Natural killer cell (primary cell): ENCODE measurements around the gene BUD23. TPM values are rescaled to one million over a fixed set of nuclear protein-coding genes. Genes with fewer than 3 reads are reported as not detected.

Source experiments
- ATAC-seq, 3 donors: fragments of 150-1000 bp in 2 of 3; fragments of 200-7000 bp in 1 of 3; cut with Tn5 transposase; 1 replicate in 1 of 3; 2 replicates in 2 of 3; pipeline ENCODE4 v1.10.0; 2021; ENCODE audit warnings: mild to moderate bottlenecking in 2 of 3, moderate library complexity in 2 of 3
- DNase-seq, 2 donors: peaks; one replicate each; pipeline versions ENCODE4 v3.0.0 to v3.0.0-alpha.2; 2013 to 2021; ENCODE audit warnings: mixed read lengths in 1 of 2
- H3K27ac ChIP-seq: one replicate; pipeline ENCODE4 v1.5.1; 2013; ENCODE audit warnings: mild to moderate bottlenecking, low read length
- H3K27me3 ChIP-seq: one replicate; pipeline ENCODE4 v1.6.1; 2013; ENCODE audit warnings: low read length; ENCODE audit not compliant: control insufficient read depth, insufficient read depth
- H3K36me3 ChIP-seq: one replicate; pipeline ENCODE4 v1.6.1; 2013; ENCODE audit warnings: low read length; ENCODE audit not compliant: control insufficient read depth, insufficient read depth
- H3K4me1 ChIP-seq: one replicate; pipeline ENCODE4 v1.6.1; 2013; ENCODE audit warnings: low read length; ENCODE audit not compliant: control insufficient read depth, insufficient read depth
- H3K4me3 ChIP-seq: one replicate; pipeline ENCODE4 v1.5.1; 2013; ENCODE audit warnings: low read length
- H3K9me3 ChIP-seq: one replicate; pipeline ENCODE4 v1.6.1; 2013; ENCODE audit warnings: low read length; ENCODE audit not compliant: control insufficient read depth, insufficient read depth
- H3K27ac Mint-ChIP-seq, 2 donors: one replicate each; pipeline ENCODE4 v1.8.0; 2022; ENCODE audit warnings: mild to moderate bottlenecking in 2 of 2, mixed read lengths in 2 of 2, moderate library complexity in 1 of 2
- H3K27me3 Mint-ChIP-seq, 2 donors: one replicate each; pipeline ENCODE4 v1.8.0; 2022; ENCODE audit warnings: low read depth in 2 of 2, mixed read lengths in 2 of 2
- H3K36me3 Mint-ChIP-seq: one replicate; pipeline ENCODE4 v1.8.0; 2022; ENCODE audit warnings: mixed read lengths
- H3K4me1 Mint-ChIP-seq, 2 donors: one replicate each; pipeline ENCODE4 v1.8.0; 2022; ENCODE audit warnings: mixed read lengths in 2 of 2
- H3K4me3 Mint-ChIP-seq: one replicate; pipeline ENCODE4 v1.8.0; 2022; ENCODE audit warnings: mild to moderate bottlenecking, moderate library complexity, mixed read lengths
- H3K9me3 Mint-ChIP-seq, 2 donors: one replicate each; pipeline ENCODE4 v1.8.0; 2022; ENCODE audit warnings: mixed read lengths in 2 of 2
- WGBS: methylation state at CpG from one replicate; pipeline ENCODE4 v1.1.7; 2013; ENCODE audit warnings: missing lambda C conversion rate; ENCODE audit not compliant: insufficient coverage; 5-methylcytosine and 5-hydroxymethylcytosine counted together
- intact Hi-C: fragments of 100-400 bp; cut with micrococcal nuclease; formaldehyde crosslinking; loops from one replicate; pipeline ENCODE4 v1.14.2; 2022
- total RNA-seq, 4 donors: library from RNA; stranded (reverse); fragments of 120-200 nt in 1 of 4; gene quantifications; one replicate each; pipeline versions ENCODE4 v1.2.3 to v1.2.4, GENCODE V29; 2013 to 2022
- TF ChIP-seq, protein P1 (sequence below): fragments of 200-600 bp; IDR thresholded peaks from one replicate; pipeline ENCODE4 v1.8.0; 2022; ENCODE audit warnings: antibody characterized with exemption

The BUD23 gene
- total RNA-seq, 3 donors from 2014 or later (not counting 1 experiment from before 2014, with no cell fraction given): 93.1 to 101 (median 94.2) TPM

- H3K9me3 Mint-ChIP-seq: no peaks in the 10 kb centered on the region
- no peak overlapping the region for H3K27ac Mint-ChIP-seq
- intact Hi-C loops: loop anchor here (5.0 kb wide), 1 partner anchor 37 kb away; the partner anchor contains the start of gene STX1A
- H3K4me3 ChIP-seq: no peak overlapping the region
- H3K27me3 Mint-ChIP-seq: no peaks in the 10 kb centered on the region
- H3K4me1 Mint-ChIP-seq: peaks cover 24 to 30% of the 10 kb centered on the region in 2 donors
- H3K9me3 ChIP-seq: no peaks in the 10 kb centered on the region
- H3K27ac ChIP-seq: no peak overlapping the region
- peaks cover 6% of the 10 kb centered on the region for H3K36me3 ChIP-seq
- WGBS: 97% methylated on average over 7 of the region's 7 CpGs
- no peak overlapping the region for H3K4me3 Mint-ChIP-seq
- TF ChIP-seq, protein P1, sequence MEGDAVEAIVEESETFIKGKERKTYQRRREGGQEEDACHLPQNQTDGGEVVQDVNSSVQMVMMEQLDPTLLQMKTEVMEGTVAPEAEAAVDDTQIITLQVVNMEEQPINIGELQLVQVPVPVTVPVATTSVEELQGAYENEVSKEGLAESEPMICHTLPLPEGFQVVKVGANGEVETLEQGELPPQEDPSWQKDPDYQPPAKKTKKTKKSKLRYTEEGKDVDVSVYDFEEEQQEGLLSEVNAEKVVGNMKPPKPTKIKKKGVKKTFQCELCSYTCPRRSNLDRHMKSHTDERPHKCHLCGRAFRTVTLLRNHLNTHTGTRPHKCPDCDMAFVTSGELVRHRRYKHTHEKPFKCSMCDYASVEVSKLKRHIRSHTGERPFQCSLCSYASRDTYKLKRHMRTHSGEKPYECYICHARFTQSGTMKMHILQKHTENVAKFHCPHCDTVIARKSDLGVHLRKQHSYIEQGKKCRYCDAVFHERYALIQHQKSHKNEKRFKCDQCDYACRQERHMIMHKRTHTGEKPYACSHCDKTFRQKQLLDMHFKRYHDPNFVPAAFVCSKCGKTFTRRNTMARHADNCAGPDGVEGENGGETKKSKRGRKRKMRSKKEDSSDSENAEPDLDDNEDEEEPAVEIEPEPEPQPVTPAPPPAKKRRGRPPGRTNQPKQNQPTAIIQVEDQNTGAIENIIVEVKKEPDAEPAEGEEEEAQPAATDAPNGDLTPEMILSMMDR: no peak
- H3K4me1 ChIP-seq: peaks cover 23% of the 10 kb centered on the region
- no peaks in the 10 kb centered on the region for H3K27me3 ChIP-seq
- DNase-seq (no peak), ATAC-seq (no peak)
- no peaks in the 10 kb centered on the region for H3K36me3 Mint-ChIP-seq
These were observed 2.9 kb upstream of the BUD23 start for GRCh38 chr7:73680501-73680900.

DNA sequence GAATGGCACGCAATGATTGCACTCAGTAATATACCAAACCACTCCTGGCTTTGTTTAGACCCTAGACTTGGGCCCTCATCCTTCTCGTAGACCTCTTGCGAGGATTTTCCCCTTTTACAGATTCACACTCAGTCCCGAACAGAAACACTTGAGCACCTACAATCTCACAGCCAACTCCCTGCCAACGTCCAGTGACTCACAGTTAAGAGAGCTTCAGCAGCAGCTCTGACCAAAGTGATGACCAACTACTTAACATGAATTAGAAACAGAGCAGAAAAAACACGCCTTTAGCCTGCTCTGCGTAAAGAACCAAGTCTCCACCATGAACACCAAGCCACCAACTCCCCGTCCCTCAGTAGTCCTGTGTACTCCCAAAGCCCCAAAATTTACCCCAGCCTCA, 2.4 kb upstream of the BUD23 start:
- Histone ChIP-seq H3K4me1 (peaks cover 23% of the 10 kb centered on the region), H3K36me3 (peaks cover 6% of the 10 kb centered on the region), H3K9me3 (no peaks in the 10 kb centered on the region), H3K27me3 (no peaks in the 10 kb centered on the region), H3K4me3 (no peak overlapping the region), H3K27ac (no peak overlapping the region)
- H3K36me3 Mint-ChIP-seq: no peaks in the 10 kb centered on the region
- 83% methylated on average over 8 of the region's 8 CpGs for WGBS
- intact Hi-C loops: loop anchor here (5.0 kb wide), 1 partner anchor 36 kb away; the partner anchor contains the start of gene STX1A
- TF ChIP-seq, protein P1: no peak
- H3K4me1 Mint-ChIP-seq: peaks cover 24 to 30% of the 10 kb centered on the region in 2 donors
- peak overlapping the region; percentile 99 for H3K4me3 Mint-ChIP-seq
- DNase-seq: no peak
- H3K9me3 Mint-ChIP-seq: no peaks in the 10 kb centered on the region
- H3K27me3 Mint-ChIP-seq: no peaks in the 10 kb centered on the region
- ATAC-seq: no peak
- peak overlapping the region; percentile 44 to 94 for H3K27ac Mint-ChIP-seq

DNA sequence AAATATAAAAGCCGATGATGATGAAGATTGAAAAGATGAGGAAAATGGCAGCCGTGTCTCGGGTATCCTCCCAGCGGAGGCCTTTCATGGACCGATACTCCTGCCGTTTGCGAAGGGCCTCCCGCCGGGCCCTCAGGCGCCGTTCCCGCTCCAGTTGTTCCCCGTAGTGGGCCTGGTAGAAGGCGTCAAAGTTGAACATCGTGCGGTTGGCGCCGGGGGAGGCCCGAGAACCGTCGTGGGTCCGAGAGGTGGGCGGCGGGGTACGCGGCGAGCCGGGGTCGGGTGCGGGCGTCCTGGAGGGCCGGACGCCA, 697 bp upstream of the BUD23 start:
- peaks cover 23% of the 10 kb centered on the region for H3K4me1 ChIP-seq
- H3K27ac ChIP-seq: peak overlapping the region; percentile 80
- Mint-ChIP-seq H3K27ac (peak overlapping the region; percentile 94 to 97), H3K27me3 (no peaks in the 10 kb centered on the region), H3K4me3 (peak overlapping the region; percentile 99), H3K36me3 (no peaks in the 10 kb centered on the region), H3K9me3 (no peaks in the 10 kb centered on the region), H3K4me1 (peaks cover 30% of the 10 kb centered on the region in 2 donors)
- TF ChIP-seq, protein P1: no peak
- no peak for DNase-seq
- peaks cover 14% of the 10 kb centered on the region for H3K36me3 ChIP-seq
- no peak for ATAC-seq
- peak overlapping the region; percentile 98 for H3K4me3 ChIP-seq
- H3K27me3 ChIP-seq: no peaks in the 10 kb centered on the region
- intact Hi-C loops: loop anchor here (1.0 to 5.0 kb wide), 2 partner anchors 35 to 56 kb away; partner anchors contain the start of genes ABHD11 and STX1A
- H3K9me3 ChIP-seq: no peaks in the 10 kb centered on the region
- WGBS: 2% methylated on average over 32 of the region's 33 CpGs
